PFSK-1 (cell line): ENCODE results near the gene C1orf105.

Experiments used
- FOXP2 ChIP-seq: optimal IDR thresholded peaks from 2 replicates; pipeline ENCODE3; 2011; ENCODE audit warnings: borderline replicate concordance, control low read depth, inconsistent platforms; ENCODE audit not compliant: insufficient read depth; ENCODE audit errors: extremely low read length, extremely low read depth
- POLR2AphosphoS5 ChIP-seq: IDR thresholded peaks from 2 replicates; pipeline ENCODE4 v1.6.1; 2012; ENCODE audit warnings: low read depth, mild to moderate bottlenecking, control low read depth, low read length, moderate library complexity
- SIN3A ChIP-seq: IDR thresholded peaks from 2 replicates; pipeline ENCODE4 v1.6.1; 2012; ENCODE audit warnings: mild to moderate bottlenecking, low read length, moderate library complexity, borderline replicate concordance; ENCODE audit not compliant: insufficient read depth
- TAF1 ChIP-seq: IDR thresholded peaks from 2 replicates; pipeline ENCODE4 v1.6.1; 2012; ENCODE audit warnings: low read length, control low read depth, borderline replicate concordance; ENCODE audit not compliant: insufficient read depth
- TF ChIP-seq, protein P1 (sequence below), 2 experiments: IDR thresholded peaks; 2 replicates each; pipeline versions ENCODE4 v1.6.1 to v1.8.0; 2011 to 2012; ENCODE audit warnings: low read depth in 2 of 2, low read length in 2 of 2, control low read depth in 1 of 2, inconsistent platforms in 1 of 2, mild to moderate bottlenecking in 1 of 2, moderate library complexity in 1 of 2; ENCODE audit not compliant: insufficient read depth in 1 of 2

C1orf105 gene

DNA sequence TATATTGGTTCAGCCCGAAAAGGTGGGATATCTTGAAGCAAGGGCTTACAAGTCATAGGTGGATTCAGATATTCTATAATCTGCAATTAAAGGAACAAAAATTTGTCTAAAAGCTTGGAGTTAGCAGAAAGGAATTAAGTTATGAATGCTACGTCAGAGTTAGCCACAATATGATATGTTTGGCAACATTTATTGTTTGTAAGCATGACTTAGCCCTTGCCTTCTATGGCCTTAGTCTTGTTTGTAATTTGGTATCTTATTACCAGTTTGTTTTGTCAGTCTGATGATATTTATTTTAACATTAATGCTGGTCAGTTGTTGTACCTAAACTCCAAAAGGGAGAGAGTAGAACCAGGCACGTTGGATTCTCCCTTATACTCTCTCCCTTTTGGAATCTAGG lies 69.4 kb downstream of the C1orf105 start:
- TF ChIP-seq FOXP2 (no peak), SIN3A (no peak), POLR2AphosphoS5 (no peak), TAF1 (no peak)
- TF ChIP-seq, protein P1, sequence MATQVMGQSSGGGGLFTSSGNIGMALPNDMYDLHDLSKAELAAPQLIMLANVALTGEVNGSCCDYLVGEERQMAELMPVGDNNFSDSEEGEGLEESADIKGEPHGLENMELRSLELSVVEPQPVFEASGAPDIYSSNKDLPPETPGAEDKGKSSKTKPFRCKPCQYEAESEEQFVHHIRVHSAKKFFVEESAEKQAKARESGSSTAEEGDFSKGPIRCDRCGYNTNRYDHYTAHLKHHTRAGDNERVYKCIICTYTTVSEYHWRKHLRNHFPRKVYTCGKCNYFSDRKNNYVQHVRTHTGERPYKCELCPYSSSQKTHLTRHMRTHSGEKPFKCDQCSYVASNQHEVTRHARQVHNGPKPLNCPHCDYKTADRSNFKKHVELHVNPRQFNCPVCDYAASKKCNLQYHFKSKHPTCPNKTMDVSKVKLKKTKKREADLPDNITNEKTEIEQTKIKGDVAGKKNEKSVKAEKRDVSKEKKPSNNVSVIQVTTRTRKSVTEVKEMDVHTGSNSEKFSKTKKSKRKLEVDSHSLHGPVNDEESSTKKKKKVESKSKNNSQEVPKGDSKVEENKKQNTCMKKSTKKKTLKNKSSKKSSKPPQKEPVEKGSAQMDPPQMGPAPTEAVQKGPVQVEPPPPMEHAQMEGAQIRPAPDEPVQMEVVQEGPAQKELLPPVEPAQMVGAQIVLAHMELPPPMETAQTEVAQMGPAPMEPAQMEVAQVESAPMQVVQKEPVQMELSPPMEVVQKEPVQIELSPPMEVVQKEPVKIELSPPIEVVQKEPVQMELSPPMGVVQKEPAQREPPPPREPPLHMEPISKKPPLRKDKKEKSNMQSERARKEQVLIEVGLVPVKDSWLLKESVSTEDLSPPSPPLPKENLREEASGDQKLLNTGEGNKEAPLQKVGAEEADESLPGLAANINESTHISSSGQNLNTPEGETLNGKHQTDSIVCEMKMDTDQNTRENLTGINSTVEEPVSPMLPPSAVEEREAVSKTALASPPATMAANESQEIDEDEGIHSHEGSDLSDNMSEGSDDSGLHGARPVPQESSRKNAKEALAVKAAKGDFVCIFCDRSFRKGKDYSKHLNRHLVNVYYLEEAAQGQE (IDR thresholded peaks at IDR 0.05; ENCODE audit: insufficient read depth in 1 of 2, low read depth in 2 of 2, low read length in 2 of 2): no peak

DNA sequence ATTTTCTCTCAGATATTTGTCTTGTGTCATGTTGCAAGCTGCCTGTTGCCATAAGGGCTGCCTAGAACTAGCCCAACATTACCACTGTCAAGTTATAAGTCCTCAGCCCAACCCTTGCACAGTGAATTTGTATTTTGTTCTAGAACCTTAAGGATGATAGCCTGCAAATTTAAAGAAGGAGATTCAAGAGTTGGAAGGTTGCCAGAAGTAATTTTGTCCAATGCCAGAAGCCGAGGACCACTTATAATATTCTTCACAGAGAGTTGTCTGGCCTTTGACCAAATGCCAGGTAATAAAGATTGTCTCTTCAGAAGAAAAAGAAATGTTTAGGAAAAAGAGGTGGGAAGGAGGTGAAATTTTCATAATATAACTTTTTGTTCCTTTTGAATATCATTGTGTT lies 71.9 kb downstream of the C1orf105 start:
- TF ChIP-seq POLR2AphosphoS5 (no peak), TAF1 (no peak), SIN3A (no peak), FOXP2 (no peak)
- TF ChIP-seq, protein P1 (IDR thresholded peaks at IDR 0.05; ENCODE audit: insufficient read depth in 1 of 2, low read depth in 2 of 2, low read length in 2 of 2): no peak

DNA sequence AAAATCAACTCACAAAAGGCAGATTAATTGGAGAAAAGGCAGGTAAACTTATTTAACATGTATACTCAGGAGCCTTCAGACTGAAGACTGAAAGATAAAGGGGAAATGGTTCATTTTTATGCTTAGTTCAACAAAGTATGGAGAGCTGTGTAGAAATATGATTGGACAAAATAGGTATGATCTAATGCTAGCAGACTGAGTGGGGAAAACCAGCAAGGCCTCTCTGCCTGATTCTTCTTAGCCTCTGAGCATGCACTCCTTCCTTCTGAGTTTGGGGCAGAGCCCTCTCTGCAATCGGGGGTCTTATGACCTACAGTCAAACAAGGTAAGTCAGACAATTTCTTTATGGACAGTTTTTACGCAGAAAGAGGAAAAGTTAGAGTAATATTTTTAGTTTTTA lies 73.7 kb downstream of the C1orf105 start:
- TF ChIP-seq POLR2AphosphoS5 (no peak), FOXP2 (no peak)

DNA sequence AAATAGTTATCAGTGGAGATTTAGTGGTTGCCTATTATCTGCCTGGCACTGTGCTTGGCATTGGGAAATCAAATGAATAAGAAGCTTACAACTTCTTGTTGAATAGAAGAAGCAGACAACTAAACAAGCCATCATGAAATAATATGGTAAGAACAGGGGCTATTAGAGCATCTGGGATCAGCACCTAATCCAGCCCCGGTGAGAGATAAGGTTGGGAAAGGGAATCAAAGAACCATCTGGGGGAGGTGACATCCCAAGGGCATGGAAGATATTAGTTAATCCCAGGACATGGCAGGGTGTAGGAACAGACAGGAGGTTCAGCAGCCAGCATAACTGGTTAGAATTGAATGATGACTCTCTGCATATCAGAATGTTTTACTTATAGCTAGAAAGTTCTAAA lies 76.2 kb downstream of the C1orf105 start:
- TF ChIP-seq, protein P1 (IDR thresholded peaks at IDR 0.05; ENCODE audit: insufficient read depth in 1 of 2, low read depth in 2 of 2, low read length in 2 of 2): no peak
- TF ChIP-seq POLR2AphosphoS5: no peak
- no peak for TF ChIP-seq FOXP2
- TF ChIP-seq TAF1: no peak
- no peak for TF ChIP-seq SIN3A

DNA sequence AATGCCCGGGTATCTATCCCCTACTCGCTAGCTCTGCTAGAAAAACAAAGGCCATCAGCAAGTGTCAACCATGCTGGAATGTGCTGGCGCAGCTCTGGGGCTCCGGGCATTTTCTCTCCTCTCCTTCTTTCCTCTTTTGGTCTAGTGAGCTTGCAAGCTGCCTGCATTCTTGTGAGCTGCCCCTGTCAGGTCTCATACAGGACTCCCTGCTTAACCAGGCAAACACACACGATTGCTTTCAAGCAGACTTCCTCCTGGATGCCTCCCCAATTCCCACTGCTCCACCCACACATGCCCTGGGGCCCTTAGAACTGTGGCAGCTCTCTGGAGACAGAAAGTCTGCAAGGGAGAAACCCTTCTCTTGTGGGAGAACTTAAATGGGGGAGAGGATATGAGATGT lies 76.7 kb downstream of the C1orf105 start:
- TF ChIP-seq FOXP2 (no peak), TAF1 (no peak), SIN3A (no peak), POLR2AphosphoS5 (no peak)
- TF ChIP-seq, protein P1 (IDR thresholded peaks at IDR 0.05; ENCODE audit: insufficient read depth in 1 of 2, low read depth in 2 of 2, low read length in 2 of 2): no peak
